Trophoblast cell (in vitro differentiated cells and primary cell): ENCODE measurements around the gene CHTF8.
A peak's percentile ranks its signal among the peaks of the same experiment; 100 is the strongest.

Source experiments
- DNase-seq, 2 donors: peaks; one replicate each; pipeline ENCODE4 v3.0.0-alpha.2; 2016
- H2AFZ ChIP-seq: 2 replicates; pipeline ENCODE4 v1.6.1; 2013; ENCODE audit warnings: low read length, moderate library complexity, mild to moderate bottlenecking; ENCODE audit not compliant: insufficient read depth, poor library complexity
- H2AK5ac ChIP-seq: 2 replicates; pipeline ENCODE4 v1.6.1; 2013; ENCODE audit warnings: mild to moderate bottlenecking, low read length
- H2BK120ac ChIP-seq: 2 replicates; pipeline ENCODE4 v1.6.1; 2013; ENCODE audit warnings: low read length, mild to moderate bottlenecking, moderate library complexity; ENCODE audit not compliant: insufficient read depth, poor library complexity
- H2BK12ac ChIP-seq: 2 replicates; pipeline ENCODE4 v1.6.1; 2013; ENCODE audit warnings: mild to moderate bottlenecking, low read length, moderate library complexity
- H2BK5ac ChIP-seq: 2 replicates; pipeline ENCODE4 v1.6.1; 2013; ENCODE audit warnings: low read length, low read depth, moderate library complexity, mild to moderate bottlenecking; ENCODE audit not compliant: poor library complexity
- H3K14ac ChIP-seq: 2 replicates; pipeline ENCODE4 v1.6.1; 2013; ENCODE audit warnings: mild to moderate bottlenecking, low read length
- H3K18ac ChIP-seq: 2 replicates; pipeline ENCODE4 v1.6.1; 2013; ENCODE audit warnings: mild to moderate bottlenecking, low read length
- H3K23ac ChIP-seq: 2 replicates; pipeline ENCODE4 v1.6.1; 2013; ENCODE audit warnings: low read length
- H3K27ac ChIP-seq: 2 replicates; pipeline ENCODE4 v1.5.1; 2013; ENCODE audit warnings: low read depth, mild to moderate bottlenecking, inconsistent platforms, low read length, moderate library complexity
- H3K27me3 ChIP-seq: 2 replicates; pipeline ENCODE4 v1.6.1; 2013; ENCODE audit warnings: inconsistent platforms, mild to moderate bottlenecking, low read length, moderate library complexity; ENCODE audit not compliant: insufficient read depth
- H3K36me3 ChIP-seq, 2 experiments: 1 replicate in 1 of 2; 2 replicates in 1 of 2; pipeline ENCODE4 v1.6.1; 2013; ENCODE audit warnings: low read length in 2 of 2, mild to moderate bottlenecking in 2 of 2, moderate library complexity in 1 of 2; ENCODE audit not compliant: insufficient read depth in 2 of 2, control insufficient read depth in 1 of 2
- H3K4ac ChIP-seq: 2 replicates; pipeline ENCODE4 v1.6.1; 2013; ENCODE audit warnings: low read depth, mild to moderate bottlenecking, low read length, moderate library complexity
- H3K4me1 ChIP-seq, 2 experiments: 1 replicate in 1 of 2; 2 replicates in 1 of 2; pipeline ENCODE4 v1.6.1; 2013; ENCODE audit warnings: low read length in 2 of 2, mild to moderate bottlenecking in 2 of 2, moderate library complexity in 1 of 2; ENCODE audit not compliant: insufficient read depth in 2 of 2, control insufficient read depth in 1 of 2
- H3K4me2 ChIP-seq: 2 replicates; pipeline ENCODE4 v1.6.1; 2013; ENCODE audit warnings: inconsistent platforms, mild to moderate bottlenecking, low read length, moderate library complexity
- H3K4me3 ChIP-seq: 2 replicates; pipeline ENCODE4 v1.5.1; 2013; ENCODE audit warnings: mild to moderate bottlenecking, low read depth, low read length, inconsistent platforms
- H3K79me1 ChIP-seq: one replicate; pipeline ENCODE4 v1.6.1; 2013; ENCODE audit warnings: low read length
- H3K79me2 ChIP-seq: 2 replicates; pipeline ENCODE4 v1.6.1; 2013; ENCODE audit warnings: low read length, mild to moderate bottlenecking; ENCODE audit not compliant: control insufficient read depth, insufficient read depth, poor library complexity
- H3K9ac ChIP-seq: 2 replicates; pipeline ENCODE4 v1.6.1; 2013; ENCODE audit warnings: mild to moderate bottlenecking, low read length
- H3K9me3 ChIP-seq: 2 replicates; pipeline ENCODE4 v1.6.1; 2013; ENCODE audit warnings: low read depth, mild to moderate bottlenecking, control low read depth, inconsistent platforms, low read length; ENCODE audit not compliant: insufficient read depth
- H4K12ac ChIP-seq: 2 replicates; pipeline ENCODE4 v1.6.1; 2013; ENCODE audit warnings: low read depth, mild to moderate bottlenecking, low read length, moderate library complexity
- H4K8ac ChIP-seq: 2 replicates; pipeline ENCODE4 v1.6.1; 2013; ENCODE audit warnings: low read depth, mild to moderate bottlenecking, low read length, moderate library complexity
- H4K91ac ChIP-seq: one replicate; pipeline ENCODE4 v1.6.1; 2013; ENCODE audit warnings: low read depth, mild to moderate bottlenecking, low read length, moderate library complexity
- WGBS: extraction: QIAGEN DNeasy Blood & Tissue Kit; methylation state at CpG from one replicate; pipeline ENCODE4 v1.1.7; 2013; ENCODE audit warnings: missing lambda C conversion rate; ENCODE audit not compliant: insufficient read length, insufficient coverage; ENCODE audit errors: extremely low coverage; 5-methylcytosine and 5-hydroxymethylcytosine counted together

CHTF8 gene

DNA sequence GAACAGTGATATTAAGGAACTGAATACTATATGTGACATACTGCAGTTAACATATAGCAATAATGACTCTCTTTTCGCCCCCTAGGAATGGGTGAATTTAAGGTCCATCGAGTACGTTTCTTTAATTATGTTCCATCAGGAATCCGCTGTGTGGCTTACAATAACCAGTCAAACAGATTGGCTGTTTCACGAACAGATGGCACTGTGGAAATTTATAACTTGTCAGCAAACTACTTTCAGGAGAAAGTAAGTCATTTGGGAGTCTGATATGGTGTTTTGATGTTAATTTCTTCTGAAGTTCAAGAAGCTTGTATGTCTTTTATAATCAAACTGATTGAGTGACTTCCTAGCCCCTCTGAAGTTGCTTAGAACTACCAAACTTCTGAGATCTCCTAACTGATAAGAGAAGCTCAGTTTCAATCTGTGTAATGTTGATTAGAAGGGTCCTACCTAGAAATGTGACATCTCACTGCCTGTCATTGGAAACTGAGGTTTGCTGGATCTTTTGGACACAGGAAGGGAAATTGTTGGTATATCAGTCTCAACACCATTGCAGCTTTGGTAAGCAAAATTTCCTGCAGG, 1.1 kb upstream of the CHTF8 start:
- H3K4me2 ChIP-seq, result peak overlapping the region; percentile 84
- whole genome bisulfite sequencing, result no CpG with 5 or more reads among the region's 5 CpGs
- no peak overlapping the region for H3K4me3 ChIP-seq
- H4K91ac ChIP-seq, result no peak overlapping the region
- H2BK12ac ChIP-seq, result no peak overlapping the region
- H2AK5ac ChIP-seq, result no peak overlapping the region
- H4K8ac ChIP-seq, result no peak overlapping the region
- H3K36me3 ChIP-seq, result peaks cover 8 to 13% of the 10 kb centered on the region in 2 experiments
- H3K18ac ChIP-seq, result no peak overlapping the region
- no peak overlapping the region for H4K12ac ChIP-seq
- no peak overlapping the region for H2AFZ ChIP-seq
- DNase-seq, result no peak
- no peak overlapping the region for H2BK5ac ChIP-seq
- H3K79me2 ChIP-seq, result peaks cover 21% of the 10 kb centered on the region
- no peak overlapping the region for H3K27ac ChIP-seq
- peak overlapping the region; percentile 12 for H3K9ac ChIP-seq
- H3K14ac ChIP-seq, result no peak overlapping the region
- H3K9me3 ChIP-seq, result no peaks in the 10 kb centered on the region
- peaks cover 14% of the 10 kb centered on the region for H3K79me1 ChIP-seq
- H3K27me3 ChIP-seq, result no peaks in the 10 kb centered on the region
- peak overlapping the region; percentile 98 for H3K4ac ChIP-seq
- H2BK120ac ChIP-seq, result no peak overlapping the region
- no peak overlapping the region for H3K23ac ChIP-seq
- H3K4me1 ChIP-seq, result no peaks in the 10 kb centered on the region

DNA sequence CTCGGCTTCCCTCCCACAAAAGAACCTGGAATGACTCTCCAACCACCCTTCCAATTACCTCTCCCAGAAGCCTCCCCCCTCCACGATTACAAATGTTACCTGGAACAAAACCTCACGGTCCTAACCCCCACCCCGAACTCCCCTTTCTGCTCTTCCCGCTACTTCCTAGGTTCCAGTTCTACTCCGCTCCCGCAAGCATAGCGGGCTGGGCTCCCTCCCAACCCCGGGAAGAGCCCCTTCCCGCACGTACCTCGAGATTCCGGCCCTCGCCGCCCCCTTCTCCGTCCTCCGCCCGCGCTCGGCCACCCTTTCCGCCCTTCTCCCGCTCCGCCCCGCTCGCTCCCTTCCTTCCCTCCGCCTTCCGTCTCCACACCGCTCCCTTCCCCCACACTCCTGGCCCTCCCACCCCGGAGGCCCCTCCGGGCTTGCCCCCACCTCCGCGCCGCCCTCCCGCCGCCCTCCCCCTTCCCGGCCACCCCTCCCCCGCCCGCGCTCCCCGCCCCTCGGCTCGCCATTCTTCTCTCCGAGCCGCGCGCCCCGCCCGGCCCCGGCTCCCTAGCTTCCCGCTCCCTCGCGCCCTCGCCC, 457 bp downstream of the CHTF8 start:
- peak overlapping the region; percentile 99 for H3K9ac ChIP-seq
- no CpG with 5 or more reads among the region's 53 CpGs for WGBS
- peaks cover 21% of the 10 kb centered on the region for H3K79me2 ChIP-seq

DNA sequence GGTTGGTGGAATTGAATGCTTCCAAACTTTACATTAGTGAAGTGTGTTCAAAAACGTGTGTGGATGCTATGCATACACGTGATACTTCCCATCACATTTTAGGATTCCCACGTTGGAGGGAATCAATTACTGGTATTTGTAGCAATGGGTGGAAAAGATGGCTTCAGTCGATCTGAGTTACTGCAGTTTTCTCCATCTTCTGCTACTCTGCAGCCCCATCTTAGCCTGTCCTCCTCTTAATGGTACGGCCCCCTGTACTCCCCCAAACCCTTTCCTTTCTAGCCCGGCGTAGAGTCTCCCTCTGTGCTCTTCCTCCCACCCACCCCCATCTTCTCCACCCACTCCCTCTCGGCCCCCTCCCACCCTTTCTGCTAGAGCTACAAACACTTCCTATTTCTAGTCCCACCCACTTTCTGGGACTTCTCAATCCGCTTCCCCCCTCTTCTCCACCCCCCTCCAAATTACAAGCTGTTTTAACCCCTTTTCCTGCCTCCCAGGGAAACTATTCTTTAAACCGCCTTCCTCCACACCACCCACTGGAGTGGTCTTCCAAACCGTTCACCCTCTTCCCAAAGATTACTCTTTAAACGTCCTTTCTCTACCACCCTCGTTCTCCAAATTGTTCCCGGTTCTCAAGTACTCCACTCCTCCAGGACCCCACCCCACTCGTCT, 1.1 kb downstream of the CHTF8 start:
- peaks cover 14% of the 10 kb centered on the region for H3K79me1 ChIP-seq
- peak overlapping the region; percentile 99 for H2BK5ac ChIP-seq
- peaks cover 4 to 7% of the 10 kb centered on the region in 2 experiments for H3K36me3 ChIP-seq
- peak overlapping the region; percentile 100 for H3K18ac ChIP-seq
- H3K23ac ChIP-seq, result peak overlapping the region; percentile 83
- peak overlapping the region; percentile 97 for H3K4ac ChIP-seq
- peak overlapping the region; percentile 96 for H2AK5ac ChIP-seq
- no peaks in the 10 kb centered on the region for H3K9me3 ChIP-seq
- H3K14ac ChIP-seq, result peak overlapping the region; percentile 100
- peak overlapping the region; percentile 100 for H4K91ac ChIP-seq
- H3K4me2 ChIP-seq, result peak overlapping the region; percentile 85
- H3K4me3 ChIP-seq, result peak overlapping the region; percentile 97
- peak overlapping the region; percentile 38 for H2BK12ac ChIP-seq
- no peaks in the 10 kb centered on the region for H3K4me1 ChIP-seq
- WGBS, result no CpG with 5 or more reads among the region's 15 CpGs
- peak overlapping the region; percentile 99 for H4K12ac ChIP-seq
- peak overlapping the region; percentile 99 for H3K9ac ChIP-seq
- peak overlapping the region; percentile 99 for H2BK120ac ChIP-seq
- peak overlapping the region; percentile 99 for H4K8ac ChIP-seq
- no peak for DNase-seq
- peak overlapping the region; percentile 99 for H3K27ac ChIP-seq
- peak overlapping the region; percentile 86 for H2AFZ ChIP-seq
- H3K27me3 ChIP-seq, result no peaks in the 10 kb centered on the region
- H3K79me2 ChIP-seq, result peaks cover 21% of the 10 kb centered on the region

More for the DNA sequence above, 457 bp downstream of the CHTF8 start:
- Histone ChIP-seq H3K9me3 (no peaks in the 10 kb centered on the region), H3K79me1 (peaks cover 14% of the 10 kb centered on the region), H3K4ac (peak overlapping the region; percentile 97), H3K18ac (peak overlapping the region; percentile 100), H2BK5ac (peak overlapping the region; percentile 99), H2AK5ac (peak overlapping the region; percentile 96), H3K23ac (peak overlapping the region; percentile 16), H4K91ac (peak overlapping the region; percentile 100), H2BK12ac (peak overlapping the region; percentile 30), H4K12ac (peak overlapping the region; percentile 100), H3K36me3 (peaks cover 6 to 7% of the 10 kb centered on the region in 2 experiments), H3K14ac (peak overlapping the region; percentile 100), H3K4me3 (peak overlapping the region; percentile 97), H3K27ac (peak overlapping the region; percentile 99), H4K8ac (peak overlapping the region; percentile 99), H3K27me3 (no peaks in the 10 kb centered on the region), H2AFZ (peak overlapping the region; percentile 98), H3K4me2 (peak overlapping the region; percentile 85), H2BK120ac (peak overlapping the region; percentile 99), H3K4me1 (no peaks in the 10 kb centered on the region)
- DNase-seq, result peak; percentile 16 to 60

DNA sequence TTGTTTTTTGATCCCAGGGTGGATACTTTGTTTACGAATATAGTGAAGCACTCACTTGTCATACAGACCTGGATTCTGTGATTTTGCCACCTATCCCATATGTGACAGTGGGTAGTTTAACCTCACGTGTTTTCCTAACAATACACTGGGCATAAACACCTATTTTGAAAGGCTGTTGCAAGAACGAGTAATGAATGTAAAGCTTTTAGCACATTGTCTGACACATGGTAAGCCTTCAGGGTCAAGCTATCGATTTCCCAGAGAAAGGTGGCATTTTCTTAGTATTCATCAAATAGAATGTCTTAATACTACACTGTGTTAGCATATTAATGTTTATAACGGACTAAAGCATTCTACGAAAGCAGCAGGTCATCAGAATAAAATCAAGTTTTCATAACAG, 1.9 kb downstream of the CHTF8 start:
- Histone ChIP-seq H4K12ac (no peak overlapping the region), H3K4me2 (no peak overlapping the region), H3K23ac (peak overlapping the region; percentile 78), H3K9me3 (no peaks in the 10 kb centered on the region), H2AK5ac (no peak overlapping the region), H4K91ac (no peak overlapping the region), H3K4ac (peak overlapping the region; percentile 40), H3K36me3 (peaks cover 4 to 7% of the 10 kb centered on the region in 2 experiments), H2BK120ac (no peak overlapping the region), H3K79me2 (peaks cover 21% of the 10 kb centered on the region), H3K27ac (no peak overlapping the region), H2BK5ac (no peak overlapping the region), H4K8ac (no peak overlapping the region), H3K18ac (no peak overlapping the region), H3K27me3 (no peaks in the 10 kb centered on the region), H2BK12ac (no peak overlapping the region), H3K4me3 (no peak overlapping the region), H2AFZ (no peak overlapping the region), H3K4me1 (no peaks in the 10 kb centered on the region), H3K9ac (no peak overlapping the region), H3K14ac (no peak overlapping the region), H3K79me1 (peaks cover 14% of the 10 kb centered on the region)
- DNase-seq, result no peak
- no CpG with 5 or more reads among the region's 6 CpGs for WGBS
